GM12864 (cell line): ENCODE results near the gene IRGM.
"Not testable (repeated sequence)": the region's sequence is repeated elsewhere in the genome, so short reads cannot be mapped to it uniquely, and the experiment has no call there.

Experiments used
- DNase-seq: peaks from one replicate; pipeline ENCODE4 v3.0.0-alpha.2; 2011; ENCODE audit warnings: low read depth
- H3K4me3 ChIP-seq: 2 replicates; pipeline ENCODE4 v1.5.1; 2011; ENCODE audit warnings: mild to moderate bottlenecking, low read depth, low read length, control low read depth
- TF ChIP-seq, protein P1 (sequence below): IDR thresholded peaks from 2 replicates; pipeline ENCODE4 v1.5.1; 2011; ENCODE audit warnings: low read depth, mild to moderate bottlenecking, moderate library complexity, low read length, control low read depth, inconsistent platforms; ENCODE audit errors: missing control alignments

The IRGM gene

DNA sequence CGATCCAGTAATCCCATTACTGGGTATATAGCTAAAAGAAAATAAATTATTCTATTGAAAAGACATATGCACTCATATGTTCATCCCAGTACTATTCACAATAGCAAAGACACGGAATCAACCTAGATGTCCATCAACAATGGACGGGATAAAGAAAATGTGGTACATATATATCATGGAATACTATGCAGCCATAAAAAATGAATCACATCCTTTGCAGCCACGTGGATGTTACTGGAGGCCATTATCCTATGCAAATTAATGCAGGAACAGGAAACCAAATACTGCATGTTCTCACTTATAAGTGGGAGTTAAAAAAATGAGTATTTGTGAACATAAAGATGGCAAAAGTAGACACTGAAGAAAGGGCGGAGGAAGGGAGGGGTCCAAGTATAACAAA is 16.6 kb upstream of the IRGM start:
- DNase-seq = no peak
- no peak overlapping the region for H3K4me3 ChIP-seq
- TF ChIP-seq, protein P1, sequence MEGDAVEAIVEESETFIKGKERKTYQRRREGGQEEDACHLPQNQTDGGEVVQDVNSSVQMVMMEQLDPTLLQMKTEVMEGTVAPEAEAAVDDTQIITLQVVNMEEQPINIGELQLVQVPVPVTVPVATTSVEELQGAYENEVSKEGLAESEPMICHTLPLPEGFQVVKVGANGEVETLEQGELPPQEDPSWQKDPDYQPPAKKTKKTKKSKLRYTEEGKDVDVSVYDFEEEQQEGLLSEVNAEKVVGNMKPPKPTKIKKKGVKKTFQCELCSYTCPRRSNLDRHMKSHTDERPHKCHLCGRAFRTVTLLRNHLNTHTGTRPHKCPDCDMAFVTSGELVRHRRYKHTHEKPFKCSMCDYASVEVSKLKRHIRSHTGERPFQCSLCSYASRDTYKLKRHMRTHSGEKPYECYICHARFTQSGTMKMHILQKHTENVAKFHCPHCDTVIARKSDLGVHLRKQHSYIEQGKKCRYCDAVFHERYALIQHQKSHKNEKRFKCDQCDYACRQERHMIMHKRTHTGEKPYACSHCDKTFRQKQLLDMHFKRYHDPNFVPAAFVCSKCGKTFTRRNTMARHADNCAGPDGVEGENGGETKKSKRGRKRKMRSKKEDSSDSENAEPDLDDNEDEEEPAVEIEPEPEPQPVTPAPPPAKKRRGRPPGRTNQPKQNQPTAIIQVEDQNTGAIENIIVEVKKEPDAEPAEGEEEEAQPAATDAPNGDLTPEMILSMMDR = no peak

DNA sequence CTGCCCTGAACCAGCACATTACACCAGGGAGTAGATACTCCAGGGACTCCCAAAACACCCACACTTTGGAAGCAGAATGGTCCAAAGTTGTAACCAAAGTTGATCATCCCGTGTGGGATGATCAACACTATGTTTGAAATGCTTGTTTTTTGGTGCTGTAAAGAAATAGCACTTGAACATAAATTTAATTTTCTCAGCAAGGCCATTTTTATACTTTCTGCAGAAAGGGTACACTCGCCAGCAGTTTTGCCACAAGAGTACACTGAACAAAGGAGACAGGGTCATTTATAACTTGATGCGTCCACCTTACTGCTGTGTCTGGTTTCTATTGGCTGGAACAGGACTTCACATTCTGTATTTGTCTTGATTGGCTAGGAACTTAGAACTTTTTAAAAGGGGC is 14.5 kb upstream of the IRGM start:
- not testable (repeated sequence) for H3K4me3 ChIP-seq, DNase-seq

DNA sequence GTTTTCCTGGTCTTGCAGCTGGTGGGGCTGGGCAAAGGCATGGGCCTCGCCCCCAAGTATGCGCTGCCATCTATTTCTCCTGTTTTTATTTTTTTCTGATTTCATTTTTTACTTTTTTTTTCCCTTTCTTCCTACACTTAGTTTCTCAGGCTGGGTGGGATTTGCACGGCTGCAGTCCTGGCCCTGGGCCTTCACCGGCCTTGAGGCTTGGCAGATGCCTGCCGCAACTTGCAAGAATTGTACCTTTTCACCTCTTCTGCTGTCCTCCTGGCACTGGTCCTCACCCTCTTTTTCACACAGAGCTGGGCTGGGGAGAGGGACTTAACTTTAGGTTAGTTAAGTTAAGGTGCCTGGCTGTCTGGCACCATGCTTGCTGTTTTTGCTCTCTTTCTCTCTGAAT is 10.3 kb upstream of the IRGM start:
- TF ChIP-seq, protein P1 = no peak
- no peak for DNase-seq

DNA sequence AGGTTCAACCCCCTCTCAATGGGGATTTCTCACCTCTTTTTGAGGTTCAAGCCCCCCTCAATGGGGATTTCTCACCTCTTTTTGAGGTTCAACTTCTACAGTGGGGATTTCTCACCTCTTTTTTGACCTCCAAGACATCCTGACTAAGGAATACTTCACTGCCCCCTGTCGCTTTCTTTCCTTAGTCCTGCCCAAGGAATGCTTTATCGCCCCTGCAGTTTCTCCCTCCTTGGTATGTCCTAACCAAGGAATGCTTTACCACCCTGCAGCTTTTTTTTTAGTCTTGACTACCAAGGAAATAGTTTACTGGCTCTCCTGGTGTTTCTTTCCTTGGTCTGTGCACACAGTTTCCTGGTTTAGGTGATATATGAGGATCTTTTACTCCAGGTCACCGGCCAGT is 9.6 kb upstream of the IRGM start:
- DNase-seq = no peak
- H3K4me3 ChIP-seq = no peak overlapping the region
- TF ChIP-seq, protein P1 = no peak

More for the DNA sequence above, 10.3 kb upstream of the IRGM start:
- no peak overlapping the region for H3K4me3 ChIP-seq

DNA sequence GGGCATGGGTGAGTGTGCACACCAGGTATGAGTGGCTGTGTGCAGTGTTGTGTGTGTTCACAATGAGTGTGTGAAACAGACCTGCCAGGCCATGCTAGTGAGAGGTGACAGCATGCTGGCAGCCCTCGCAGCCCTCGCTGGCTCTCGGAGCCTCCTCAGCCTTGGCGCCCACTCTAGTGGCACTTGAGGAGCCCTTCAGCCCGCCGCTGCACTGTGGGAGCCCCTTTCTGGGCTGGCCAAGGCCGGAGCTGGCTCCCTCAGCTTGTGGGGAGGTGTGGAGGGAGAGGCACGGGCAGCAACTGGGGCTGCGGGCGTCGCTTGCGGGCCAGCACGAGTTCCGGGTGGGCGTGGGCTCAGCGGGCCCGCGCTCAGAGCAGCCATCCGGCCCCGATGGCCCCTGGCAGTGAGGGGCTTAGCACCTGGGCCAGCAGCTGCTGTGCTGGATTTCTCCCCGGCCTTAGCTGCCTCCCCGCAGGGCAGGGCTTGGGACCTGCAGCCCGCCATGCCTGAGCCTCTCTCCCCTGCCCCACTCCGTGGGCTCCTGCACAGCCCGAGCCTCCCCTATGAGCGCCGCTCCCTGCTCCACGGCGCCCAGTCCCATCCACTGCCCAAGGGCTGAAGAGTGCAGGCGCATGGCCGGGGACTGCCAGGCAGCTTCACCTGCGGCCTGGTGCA is 999 bp upstream of the IRGM start:
- not testable (repeated sequence) for DNase-seq, H3K4me3 ChIP-seq

DNA sequence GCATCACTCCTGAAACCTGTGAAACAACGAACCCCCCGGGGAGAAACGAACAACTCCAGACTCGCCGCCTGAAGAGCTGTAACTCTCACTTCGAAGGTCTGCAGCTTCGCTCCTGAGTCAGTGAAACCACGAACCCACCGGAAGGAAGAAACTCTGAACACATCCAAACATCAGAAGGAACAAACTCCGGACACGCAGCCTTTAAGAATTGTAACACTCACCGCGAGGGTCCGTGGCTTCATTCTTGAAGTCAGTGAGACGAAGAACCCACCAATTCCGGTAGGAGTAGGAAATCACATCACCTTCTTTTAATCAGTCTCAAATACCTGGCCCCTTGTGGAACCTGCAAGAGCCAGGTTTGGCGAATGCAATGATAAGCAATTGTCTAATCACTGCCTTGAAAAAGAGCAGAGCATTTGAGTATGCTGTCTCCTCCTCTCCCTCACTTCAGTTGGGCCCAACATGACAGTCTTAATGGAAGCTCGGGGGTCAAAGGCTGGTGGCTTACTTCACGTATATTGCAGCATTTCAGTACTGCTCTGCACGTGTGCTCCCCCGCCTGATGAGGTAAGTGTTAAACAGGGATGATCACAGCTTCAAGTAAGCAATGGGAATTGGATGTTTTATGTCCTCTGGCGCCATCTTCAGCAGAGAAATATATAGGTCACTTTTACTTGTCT is 473 bp downstream of the IRGM start:
- DNase-seq = peak; percentile 70
- TF ChIP-seq, protein P1 = peak; percentile 66
- H3K4me3 ChIP-seq = no peak overlapping the region; the same call in 1 of the 2 replicates

DNA sequence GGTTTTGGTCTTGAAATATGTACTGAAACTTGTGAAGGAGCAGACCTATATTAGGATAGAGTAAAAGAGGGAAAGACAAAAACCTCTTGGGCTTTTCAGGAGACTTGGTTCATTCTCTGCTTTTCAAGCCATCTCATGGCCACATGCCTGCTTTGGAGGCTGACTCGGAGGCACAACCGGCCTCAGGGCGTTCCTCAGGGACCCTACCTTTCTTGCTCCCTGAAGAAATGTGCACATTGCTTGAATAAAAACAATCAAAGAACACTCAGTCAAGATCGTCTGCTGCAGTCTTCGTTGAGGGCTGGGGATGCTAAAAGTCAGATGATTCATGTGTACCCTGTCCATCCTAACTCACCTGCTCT is 994 bp downstream of the IRGM start:
- TF ChIP-seq, protein P1 = no peak
- no peak for DNase-seq
- no peak overlapping the region for H3K4me3 ChIP-seq

DNA sequence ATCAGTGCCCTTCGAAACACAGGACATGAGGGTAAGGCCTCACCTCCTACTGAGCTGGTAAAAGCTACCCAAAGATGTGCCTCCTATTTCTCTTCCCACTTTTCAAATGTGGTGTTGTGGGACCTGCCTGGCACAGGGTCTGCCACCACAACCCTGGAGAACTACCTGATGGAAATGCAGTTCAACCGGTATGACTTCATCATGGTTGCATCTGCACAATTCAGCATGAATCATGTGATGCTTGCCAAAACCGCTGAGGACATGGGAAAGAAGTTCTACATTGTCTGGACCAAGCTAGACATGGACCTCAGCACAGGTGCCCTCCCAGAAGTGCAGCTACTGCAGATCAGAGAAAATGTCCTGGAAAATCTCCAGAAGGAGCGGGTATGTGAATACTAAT is 1.9 kb downstream of the IRGM start:
- TF ChIP-seq, protein P1 = no peak

More for the DNA sequence above, 1.9 kb downstream of the IRGM start:
- DNase-seq = no peak
- no peak overlapping the region for H3K4me3 ChIP-seq
